Activated CD8-positive, alpha-beta memory T cell treated with anti-CD3 and anti-CD28 coated beads for 24 hours (primary cell): ENCODE measurements around the gene UMODL1.

Experiments used
- DNase-seq: peaks from one replicate; pipeline ENCODE4 v3.0.0-alpha.2; 2020

The UMODL1 gene

DNA sequence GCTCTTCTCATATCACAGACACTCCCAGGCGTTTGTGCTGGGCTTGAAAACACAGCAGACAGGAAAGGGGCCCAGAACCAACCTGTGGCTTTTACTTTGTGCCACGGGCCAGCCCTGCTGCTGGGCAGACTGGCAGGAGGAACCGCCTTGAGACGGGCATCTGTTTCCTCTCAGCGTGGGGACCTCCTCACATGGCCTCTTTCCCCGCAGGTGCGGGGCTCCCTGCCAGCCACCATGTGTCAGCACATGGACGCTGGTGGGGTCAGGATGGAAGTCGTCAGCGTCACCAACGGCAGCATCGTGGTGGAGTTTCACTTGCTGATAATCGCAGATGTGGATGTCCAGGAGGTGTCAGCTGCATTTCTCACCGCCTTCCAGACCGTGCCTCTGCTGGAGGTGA lies 47.8 kb downstream of the UMODL1 start:
- no peak for DNase-seq

DNA sequence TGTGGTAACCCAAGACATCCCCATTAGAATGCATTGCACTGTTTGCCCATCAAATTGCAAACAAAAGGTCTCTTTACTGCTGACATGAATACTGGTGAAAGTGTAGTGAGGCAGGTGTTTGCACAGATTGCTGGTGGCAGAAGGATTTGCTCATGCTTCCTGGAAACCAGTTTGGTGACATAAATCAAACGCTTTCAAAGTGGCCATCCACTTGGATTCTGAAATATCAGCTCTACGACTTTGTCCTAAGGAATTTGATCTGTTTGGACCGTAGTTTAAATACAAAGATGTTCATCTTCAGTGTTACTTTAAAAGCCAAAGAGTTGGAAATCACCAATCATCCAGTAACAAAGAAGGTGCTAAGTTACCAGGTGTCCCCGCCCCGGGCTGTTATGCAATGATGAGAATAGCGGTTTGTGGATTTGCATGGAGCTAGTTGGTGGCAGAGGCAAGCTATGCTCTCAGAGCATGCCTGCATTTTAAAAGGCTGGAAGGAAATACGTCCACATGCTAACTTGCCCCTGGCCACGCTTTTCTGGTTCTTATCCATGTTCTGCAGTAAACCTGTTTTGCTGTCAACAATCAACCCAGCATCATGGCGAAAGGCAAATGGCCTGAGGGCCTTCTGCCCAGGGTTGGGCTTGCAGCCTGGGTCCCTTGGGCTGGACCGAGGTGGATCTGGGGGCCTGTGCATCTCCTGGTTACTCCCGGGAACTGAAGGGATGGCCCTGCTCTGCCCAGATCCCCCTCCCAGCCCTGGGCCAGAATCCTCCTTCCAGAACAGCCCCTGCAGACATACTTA lies 49.2 kb downstream of the UMODL1 start:
- no peak for DNase-seq

DNA sequence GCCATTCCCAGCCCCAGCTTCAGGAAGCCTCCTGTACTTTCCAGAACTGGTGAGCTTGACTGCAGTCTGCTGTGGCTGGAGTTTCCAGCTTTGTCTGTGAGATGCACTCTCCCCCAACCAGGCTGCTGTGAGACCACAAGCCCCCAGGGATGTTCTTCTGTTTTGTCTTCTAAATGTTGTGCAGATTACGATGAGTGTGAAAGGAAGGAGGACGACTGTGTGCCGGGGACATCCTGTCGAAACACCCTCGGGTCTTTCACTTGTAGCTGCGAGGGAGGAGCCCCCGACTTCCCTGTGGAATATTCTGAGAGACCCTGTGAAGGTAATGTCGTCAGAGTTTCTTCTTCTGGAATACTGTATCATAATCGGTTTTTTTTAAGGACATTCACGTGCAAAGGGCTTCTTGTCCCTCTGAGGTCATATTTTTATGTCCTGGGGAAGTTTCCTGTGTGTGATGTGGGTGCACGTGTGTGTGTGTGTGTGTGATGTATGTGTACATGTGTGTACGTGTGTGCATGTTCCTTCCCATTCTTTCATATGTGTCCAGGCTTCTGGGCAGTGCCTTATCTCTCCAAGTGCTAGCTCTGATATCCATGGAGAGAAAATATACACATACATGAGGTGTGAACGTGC lies 49.9 kb downstream of the UMODL1 start:
- no peak for DNase-seq

DNA sequence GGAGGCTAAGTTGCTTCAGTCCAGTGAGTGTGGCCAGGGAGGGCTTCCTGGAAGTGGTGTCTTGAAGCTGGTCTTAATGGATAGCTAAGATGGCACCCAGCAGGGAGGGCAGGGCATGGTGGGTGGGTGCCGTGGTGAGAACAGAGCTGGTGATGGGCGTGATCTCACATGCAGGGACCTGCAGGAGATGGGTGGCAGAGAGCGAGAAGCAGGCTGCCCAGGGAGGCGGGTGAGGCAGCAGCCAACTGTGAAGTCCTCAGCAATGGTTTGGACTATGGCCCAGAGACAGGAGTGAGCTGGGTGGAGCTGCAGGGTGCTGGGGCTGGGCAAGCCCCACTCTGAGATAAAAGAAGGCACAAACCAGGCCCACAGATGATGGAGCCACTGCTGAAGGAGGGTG lies 50.7 kb downstream of the UMODL1 start:
- no peak for DNase-seq

DNA sequence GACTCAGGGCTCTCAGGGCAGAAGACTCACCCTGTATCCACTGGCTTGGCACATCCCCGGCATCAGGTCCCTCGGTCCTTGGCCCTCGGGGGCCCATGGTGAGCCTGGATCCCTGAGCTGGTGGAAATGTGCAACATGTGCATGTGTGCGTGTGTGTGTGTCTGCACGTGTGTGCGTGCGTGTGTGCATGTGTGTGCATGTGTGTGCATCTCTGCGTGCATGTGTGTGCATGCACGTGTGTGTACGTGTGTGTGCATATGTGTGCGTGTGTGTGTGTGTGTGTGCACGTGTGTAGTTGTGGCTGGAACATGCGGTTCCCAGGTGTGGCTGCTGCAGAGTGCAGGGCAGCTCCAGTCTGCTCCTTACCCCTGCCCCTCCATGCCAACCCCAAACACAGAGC lies 51.3 kb downstream of the UMODL1 start:
- DNase-seq: no peak

DNA sequence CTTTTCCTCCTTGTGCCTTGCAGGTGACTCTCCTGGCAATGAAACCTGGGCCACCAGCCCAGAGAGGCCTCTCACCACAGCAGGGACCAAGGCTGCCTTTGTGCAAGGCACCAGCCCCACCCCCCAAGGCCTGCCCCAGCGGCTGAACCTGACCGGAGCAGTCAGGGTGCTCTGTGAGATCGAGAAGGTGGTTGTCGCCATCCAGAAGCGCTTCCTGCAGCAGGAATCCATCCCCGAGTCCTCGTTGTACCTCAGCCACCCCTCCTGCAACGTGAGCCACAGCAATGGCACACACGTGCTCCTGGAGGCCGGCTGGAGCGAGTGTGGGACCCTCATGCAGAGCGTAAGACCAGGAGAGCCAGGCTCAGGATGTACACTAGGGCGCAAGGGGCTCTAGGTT lies 51.7 kb downstream of the UMODL1 start:
- no peak for DNase-seq

DNA sequence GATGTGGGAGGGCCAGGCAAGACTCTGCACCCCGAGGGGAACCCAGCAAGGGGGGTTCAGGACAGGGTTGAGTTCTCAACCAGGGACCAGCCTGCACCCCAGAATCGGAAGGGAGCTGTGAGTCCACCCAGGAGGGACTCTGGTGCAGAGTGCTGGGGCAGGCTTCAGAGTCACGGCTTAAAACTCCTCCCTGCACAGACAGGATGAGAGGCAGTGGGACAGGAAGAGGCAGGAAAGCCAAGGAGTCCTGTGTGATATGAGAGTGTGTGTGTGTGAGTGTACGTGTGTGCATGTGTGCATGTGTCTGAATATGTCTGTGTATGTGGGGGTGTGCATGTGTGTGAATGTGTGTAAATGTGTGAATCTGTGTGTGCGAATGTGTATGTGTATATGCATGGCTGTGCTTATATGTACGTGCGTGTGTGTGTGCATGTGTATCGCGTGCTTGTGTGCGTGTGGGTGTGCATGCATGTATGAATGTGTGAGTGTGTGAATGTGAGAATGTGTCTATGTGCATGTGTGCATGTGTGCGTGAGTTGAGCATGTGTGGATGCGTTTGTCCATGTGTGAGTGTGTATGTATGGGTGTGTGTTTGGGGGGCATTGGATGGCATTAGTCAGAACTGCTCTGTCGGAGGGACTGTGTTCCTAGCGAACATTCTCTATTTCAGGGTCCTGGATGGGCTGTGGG lies 52.2 kb downstream of the UMODL1 start:
- no peak for DNase-seq

DNA sequence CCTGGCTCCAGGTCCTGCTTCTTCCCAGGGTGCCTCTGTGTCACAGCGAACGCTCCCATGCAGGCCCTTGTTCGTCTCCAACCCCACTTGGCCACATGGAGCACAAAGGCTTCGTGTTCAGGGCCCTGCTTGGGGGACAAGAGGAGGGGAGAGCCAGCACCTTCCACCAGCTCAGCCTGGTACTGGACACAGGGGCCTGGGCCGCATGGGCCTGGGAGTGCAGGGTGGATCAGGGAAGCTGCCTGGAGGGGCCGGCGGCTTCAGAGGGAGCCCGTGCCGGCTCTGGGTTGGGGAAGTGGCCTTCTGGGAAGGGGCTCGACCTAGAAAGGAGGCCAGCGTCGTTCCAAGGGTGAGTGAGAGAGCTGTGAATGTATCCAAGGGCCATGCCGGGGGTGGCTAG lies 53.0 kb downstream of the UMODL1 start:
- DNase-seq: no peak

DNA sequence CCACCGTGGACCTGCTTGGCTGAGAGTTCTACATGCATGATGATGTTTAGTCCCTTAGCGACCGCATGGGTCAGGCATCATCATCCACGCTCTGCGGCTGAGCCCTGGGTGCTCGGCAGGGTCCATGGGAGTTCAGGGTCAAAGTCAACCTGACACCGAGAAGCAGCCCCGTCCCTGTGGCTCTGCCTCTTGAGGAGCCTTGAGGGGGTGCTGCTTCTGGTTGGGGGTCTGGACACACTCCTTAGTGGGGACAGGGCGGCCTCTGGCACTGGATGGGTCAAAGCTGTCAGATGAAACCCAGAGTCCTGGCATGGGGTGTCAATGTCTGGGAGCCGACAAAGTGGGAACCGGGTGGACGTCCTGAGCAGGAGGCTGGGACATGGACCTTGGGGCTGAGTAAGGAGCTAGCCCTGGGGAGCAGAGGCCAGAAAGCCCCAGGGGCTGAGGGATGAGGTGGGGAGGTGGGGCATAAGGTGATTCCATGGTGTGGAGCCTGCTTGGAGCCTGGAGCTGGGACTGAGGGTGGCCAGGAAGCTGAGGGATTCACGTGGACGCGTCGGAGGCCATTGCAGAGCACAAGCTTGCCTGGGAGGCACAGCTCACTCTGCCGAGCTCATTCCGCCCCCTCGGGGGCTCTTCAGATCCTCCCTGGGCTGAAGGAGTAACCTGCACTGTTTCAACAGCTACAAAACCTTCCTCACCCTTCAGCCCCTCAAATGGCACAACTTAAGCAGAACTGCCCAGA lies 53.9 kb downstream of the UMODL1 start:
- no peak for DNase-seq

DNA sequence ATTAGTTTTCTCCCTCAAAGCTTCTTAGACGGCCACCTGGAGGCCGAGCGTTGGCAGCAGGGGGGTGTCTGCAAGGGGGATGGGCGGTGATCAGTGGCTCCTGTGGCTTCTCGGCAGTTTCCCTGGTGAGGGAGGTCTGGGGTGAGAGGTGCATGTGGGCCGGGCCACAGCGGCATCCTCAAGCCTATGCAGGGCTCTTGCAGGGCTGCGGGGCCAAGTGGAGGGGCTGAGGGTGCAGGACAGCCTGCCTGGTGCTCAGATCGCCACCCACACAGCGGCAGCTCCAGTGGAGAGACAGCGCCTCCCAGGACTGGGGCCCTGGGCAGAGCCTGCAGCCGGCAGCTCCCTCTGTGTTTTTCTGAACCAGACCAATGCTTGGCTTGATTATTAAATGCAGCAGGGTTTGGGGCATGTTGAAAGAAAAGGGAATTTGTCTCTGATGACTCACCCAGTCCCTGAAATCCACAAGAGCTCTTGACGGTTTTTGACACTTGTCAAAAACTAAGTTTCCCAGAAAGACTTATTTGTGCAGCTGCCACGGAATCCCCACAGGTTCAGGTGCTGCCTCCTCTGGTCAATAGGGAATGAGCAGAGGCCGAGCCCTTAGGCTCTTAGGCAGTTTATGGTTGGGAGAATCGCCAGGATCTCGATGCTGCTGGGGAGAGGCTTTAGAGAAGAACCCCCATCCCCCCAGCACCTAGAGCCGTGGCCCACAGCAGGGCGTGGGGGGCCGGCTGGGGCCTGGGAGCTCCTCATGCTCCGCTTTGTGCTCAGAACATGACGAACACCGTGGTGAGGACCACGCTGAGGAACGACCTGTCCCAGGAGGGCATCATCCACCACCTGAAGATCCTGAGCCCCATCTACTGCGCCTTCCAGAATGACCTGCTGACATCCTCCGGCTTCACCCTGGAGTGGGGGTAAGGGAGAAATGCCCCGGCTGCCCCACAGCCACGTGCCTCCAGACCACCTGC lies 54.7 kb downstream of the UMODL1 start:
- DNase-seq: no peak

DNA sequence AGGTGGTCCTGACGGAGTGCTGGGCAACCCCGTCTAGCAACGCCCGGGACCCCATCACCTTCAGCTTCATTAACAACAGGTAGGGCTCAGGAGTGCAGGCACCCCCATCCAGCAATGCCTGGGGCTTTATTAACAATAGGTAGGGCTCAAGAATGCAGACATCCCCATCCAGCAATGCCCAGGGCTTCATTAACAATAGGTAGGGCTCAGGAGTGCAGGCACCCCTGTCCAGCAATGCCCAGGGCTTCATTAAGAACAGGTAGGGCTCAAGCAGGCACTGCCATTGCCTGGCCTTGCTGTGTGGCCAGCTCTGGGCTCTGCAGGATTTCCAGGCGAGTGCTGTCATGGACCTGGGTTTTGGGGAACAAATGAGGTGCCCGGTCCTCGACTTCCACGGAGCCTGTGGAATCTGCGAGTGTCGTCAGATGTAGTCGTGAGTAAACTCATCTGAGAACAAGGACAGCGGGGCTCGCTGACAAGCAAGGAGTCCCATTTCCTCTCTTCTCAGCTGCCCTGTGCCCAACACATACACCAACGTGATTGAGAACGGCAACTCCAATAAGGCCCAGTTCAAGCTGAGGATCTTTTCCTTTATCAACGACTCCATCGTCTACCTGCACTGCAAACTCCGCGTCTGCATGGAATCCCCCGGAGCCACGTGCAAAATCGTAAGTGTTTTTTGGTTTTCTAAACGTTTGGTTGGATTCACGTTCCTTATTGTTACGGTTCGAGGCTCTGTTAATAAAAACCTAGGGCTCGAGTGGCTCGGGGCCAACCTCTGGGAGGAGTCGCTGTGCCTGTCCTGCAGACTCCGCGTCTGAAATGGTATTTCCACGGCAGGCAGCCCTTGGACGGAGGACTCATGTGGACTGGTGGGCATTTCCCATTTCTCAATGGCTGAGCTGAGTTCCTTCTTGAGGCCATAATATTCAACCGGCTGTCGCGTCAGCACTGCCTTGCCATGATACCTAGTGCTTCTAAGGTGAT lies 56.3 kb downstream of the UMODL1 start:
- DNase-seq: no peak

DNA sequence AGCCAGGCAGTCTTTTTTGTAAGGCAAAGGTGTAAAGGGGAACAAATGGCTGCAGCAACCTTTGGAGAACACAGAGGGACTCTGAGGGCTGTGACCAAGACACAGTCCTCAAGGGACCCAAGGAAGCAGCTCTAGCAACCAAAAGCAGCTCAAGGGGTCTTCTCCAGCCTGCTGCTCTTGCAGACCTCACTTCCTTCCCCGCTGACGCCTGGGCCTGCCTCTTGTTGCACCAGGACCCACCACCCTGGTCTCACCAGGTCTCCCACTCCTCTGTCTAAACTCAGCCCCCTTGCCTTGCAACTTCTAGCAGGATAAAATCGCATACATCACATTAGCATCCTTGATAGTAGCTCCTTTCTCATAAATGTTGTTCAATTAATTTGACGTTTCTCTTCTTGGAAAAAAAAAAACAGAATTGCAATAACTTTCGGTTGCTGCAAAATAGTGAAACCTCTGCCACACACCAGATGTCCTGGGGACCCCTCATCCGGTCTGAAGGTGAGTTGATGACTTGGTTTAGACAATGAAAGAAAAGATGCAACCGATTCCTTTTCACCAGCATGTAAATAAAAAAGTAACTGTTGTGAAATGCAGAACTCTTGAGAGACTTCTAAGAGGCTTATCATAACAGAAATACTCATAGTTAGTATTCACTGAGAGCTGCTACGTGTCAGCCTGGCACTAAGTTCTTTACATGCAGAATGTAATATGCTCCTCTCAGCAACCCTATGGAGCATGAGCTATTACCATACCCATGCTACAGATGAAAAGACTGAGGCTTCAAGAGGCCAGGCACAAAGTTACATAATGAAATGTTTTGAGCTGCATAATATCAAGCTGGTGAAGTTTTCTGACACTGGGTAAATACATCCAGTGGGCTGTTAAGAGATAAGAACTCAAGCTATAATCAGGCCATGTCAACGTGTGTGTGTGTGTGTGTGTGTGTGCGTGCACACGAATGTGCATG lies 58.5 kb downstream of the UMODL1 start:
- no peak for DNase-seq

DNA sequence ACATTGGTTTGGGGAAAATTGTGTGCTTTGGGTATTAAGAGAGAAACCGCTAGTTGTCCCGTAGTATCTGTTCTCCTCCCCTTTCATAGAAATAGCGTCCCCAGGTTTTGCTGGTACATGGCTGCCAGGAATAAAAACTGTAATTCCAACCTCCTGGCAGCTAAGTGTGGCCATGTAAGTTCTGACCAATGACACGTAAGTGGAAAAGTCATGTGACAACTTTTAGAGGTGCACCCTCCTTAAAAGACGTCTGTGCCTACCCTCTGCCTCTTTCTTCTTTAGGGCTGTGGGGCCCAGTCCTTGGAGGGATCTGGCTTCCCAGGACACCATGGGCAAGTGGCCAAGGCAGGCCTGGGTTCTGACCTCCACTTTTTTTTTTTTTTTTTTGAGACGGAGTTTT lies 59.3 kb downstream of the UMODL1 start:
- DNase-seq: no peak

DNA sequence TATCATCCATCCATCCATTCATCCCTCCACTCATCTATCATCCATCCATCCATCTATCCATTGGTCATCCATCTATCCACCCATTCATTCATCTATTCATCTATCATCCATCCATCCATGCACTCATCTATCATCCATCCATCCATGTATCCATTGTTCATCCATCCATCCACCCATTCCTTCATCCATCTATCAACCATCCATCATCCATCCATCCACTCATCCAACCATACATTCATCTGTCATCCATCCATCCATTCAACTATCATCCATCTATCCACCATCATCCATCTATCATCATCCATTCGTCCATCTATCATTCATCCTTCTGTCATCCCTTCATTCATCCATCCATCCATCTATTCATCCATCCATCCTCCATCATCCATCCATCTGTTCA lies 61.1 kb downstream of the UMODL1 start:
- no peak for DNase-seq

DNA sequence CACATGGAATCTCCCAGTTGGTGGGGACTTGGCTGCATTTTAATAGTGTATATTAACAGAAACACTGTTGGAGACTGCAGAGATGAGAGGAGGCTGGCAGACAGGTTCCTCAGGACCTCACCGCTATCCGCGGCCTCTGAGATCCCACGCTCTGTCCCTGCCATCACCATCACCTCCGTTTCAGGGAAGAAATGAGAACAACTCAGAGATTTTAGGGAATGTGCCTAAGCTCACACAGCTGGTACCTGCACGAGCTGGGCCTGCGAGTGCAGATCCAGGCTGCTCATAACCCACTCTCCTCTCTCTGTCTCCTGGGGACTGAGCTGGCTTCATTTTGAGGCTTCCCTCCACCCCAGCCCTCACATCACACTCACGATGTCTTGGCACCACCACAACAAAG lies 62.0 kb downstream of the UMODL1 start:
- DNase-seq: no peak

DNA sequence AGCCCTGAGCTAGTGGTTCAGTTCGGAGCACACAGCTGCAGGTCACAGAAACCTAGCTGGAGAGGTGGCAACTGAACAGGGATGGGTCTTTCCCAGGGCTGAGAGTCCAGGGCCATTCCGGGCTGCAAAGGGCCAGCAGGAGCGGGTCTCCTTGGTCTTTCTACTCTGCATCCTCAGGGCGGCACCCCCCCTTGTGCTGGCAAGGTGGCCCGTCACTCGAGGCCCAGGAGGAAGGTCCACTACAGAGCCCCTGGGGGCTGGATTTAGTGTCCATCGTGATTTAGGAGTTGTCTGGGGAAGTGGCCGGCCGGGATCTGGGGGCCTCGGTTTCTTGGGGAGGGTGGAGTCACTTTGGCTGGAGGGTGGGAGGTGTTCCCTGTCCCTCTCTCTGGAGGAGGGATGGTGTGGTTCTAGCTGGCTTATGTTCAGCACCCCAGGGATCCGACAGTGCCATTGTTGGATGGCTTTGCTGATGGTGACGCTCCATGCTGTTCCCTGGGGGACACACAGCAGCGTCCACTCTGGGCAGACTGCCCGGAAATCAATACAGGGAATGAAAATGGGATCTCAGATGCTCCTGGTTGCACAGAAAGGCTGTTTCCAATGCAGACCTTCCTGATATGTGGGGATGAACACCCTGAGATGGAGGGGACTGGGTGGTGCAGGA lies 64.4 kb downstream of the UMODL1 start:
- DNase-seq: no peak

DNA sequence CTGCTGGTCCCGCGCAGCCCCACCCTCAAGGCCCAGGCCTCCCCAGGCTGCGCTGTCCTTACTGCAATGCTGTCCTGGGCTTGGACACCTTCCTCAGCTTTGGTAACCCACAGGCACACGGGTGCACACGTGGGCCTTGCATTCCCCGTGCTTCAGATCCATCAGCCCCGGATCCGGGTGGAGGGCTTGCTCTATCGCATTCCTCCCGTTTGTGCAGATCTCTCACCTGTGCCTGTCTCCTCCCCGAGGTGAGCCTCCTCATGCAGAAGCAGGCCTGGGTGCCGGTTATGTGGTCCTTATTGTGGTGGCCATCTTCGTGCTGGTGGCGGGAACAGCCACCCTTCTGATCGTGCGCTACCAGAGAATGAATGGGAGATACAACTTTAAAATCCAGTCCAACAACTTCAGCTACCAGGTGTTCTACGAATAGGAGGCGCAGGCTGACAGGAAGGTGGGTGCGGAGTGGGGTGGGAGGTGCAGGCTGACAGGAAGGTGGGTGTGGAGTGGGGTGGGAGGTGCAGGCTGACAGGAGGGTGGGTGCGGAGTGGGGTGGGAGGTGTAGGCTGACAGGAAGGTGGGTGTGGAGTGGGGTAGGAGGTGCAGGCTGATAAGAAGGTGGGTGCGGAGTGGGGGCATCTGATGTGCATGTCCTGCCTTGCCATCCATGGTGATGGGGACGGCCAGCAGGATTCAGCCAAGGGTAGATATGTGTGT lies 66.2 kb downstream of the UMODL1 start:
- no peak for DNase-seq

DNA sequence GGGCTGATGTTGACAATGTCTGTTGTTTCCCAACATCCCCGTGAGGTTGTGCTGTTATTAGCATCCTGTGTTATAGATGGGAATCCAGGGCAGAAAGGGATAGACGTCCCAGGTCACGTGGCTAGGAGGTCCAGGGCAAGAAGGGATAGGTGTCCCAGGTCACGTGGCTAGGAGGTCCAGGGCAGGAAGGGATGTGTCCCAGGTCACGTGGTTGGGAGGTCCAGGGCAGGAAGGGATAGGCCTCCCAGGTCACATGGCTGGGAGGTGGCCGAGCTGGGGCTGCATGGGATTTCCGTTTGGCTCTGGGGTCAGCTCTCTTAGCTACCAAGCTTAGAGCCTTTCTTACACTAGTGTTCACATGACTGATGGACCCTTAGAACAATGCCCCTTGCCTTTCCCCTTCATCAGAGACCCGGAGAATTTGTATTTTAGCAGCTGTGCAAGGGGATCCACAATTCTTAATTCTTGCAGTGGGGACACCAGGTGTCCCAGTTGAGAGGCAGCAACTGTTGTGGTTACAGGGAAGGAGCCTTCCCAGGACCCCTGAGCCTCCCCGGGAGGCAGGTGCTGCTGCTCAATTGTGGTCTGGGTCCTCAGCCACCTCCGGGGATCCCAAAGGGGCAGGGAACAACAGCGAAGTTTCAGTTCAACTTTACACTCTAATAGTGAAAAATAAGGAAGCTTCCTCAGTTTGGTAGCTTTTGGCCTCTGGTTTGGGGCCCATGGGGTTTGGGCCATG lies 69.2 kb downstream of the UMODL1 start:
- DNase-seq: no peak
